Activated CD8-positive, alpha-beta memory T cell treated with anti-CD3 and anti-CD28 coated beads, Interleukin-2, amount 10 ng/mL, durations not matched to agents 7 days and 5 days (primary cell): ENCODE results near the gene TRAM2. TPM values are rescaled to one million over a fixed set of nuclear protein-coding genes. Genes with fewer than 3 reads are reported as not detected.

Experiments used
- ATAC-seq: fragments of 150-1000 bp; cut with Tn5 transposase; one replicate; pipeline ENCODE4 v1.10.0; 2021; ENCODE audit warnings: moderate library complexity
- CTCF ChIA-PET: fragments of 350-600 bp; sonication (Branson Sonifier 250); formaldehyde crosslinking; loops from one replicate; lab custom pipeline; 2021; ENCODE audit warnings: antibody characterized with exemption; lab: Charles Lee
- DNase-seq: peaks from one replicate; pipeline ENCODE4 v3.0.0-alpha.2; 2020
- H3K27ac Mint-ChIP-seq: one replicate; pipeline ENCODE4 v1.8.0; 2021; ENCODE audit warnings: mild to moderate bottlenecking, mixed read lengths
- H3K27me3 Mint-ChIP-seq: one replicate; pipeline ENCODE4 v1.8.0; 2021; ENCODE audit warnings: mixed read lengths
- H3K36me3 Mint-ChIP-seq: one replicate; pipeline ENCODE4 v1.8.0; 2021; ENCODE audit warnings: mild to moderate bottlenecking, mixed read lengths
- H3K4me1 Mint-ChIP-seq: one replicate; pipeline ENCODE4 v1.8.0; 2021; ENCODE audit warnings: mixed read lengths
- H3K4me3 Mint-ChIP-seq: one replicate; pipeline ENCODE4 v1.8.0; 2021; ENCODE audit warnings: mild to moderate bottlenecking, moderate library complexity, mixed read lengths
- H3K9me3 Mint-ChIP-seq: one replicate; pipeline ENCODE4 v1.8.0; 2022; ENCODE audit warnings: low read depth, mixed read lengths
- total RNA-seq, 2 experiments: library from RNA; stranded (reverse); gene quantifications; one replicate each; pipeline ENCODE4 v1.2.3, GENCODE V29; 2021

The TRAM2 gene
- total RNA-seq, 2 experiments from 2014 or later, result 1.7 to 2.8 TPM

- ATAC-seq (no peak), DNase-seq (no peak)
- no peaks in the 10 kb centered on the region for H3K9me3 Mint-ChIP-seq
- CTCF ChIA-PET, result no interaction called here
- H3K27ac Mint-ChIP-seq, result no peak overlapping the region
- peaks cover 39% of the 10 kb centered on the region for H3K4me1 Mint-ChIP-seq
- peaks cover 20% of the 10 kb centered on the region for H3K27me3 Mint-ChIP-seq
- H3K36me3 Mint-ChIP-seq, result peaks cover 2% of the 10 kb centered on the region
- H3K4me3 Mint-ChIP-seq, result no peak overlapping the region
Observed at GRCh38 chr6:52573295-52573694, 3.6 kb downstream of the TRAM2 start.

DNA sequence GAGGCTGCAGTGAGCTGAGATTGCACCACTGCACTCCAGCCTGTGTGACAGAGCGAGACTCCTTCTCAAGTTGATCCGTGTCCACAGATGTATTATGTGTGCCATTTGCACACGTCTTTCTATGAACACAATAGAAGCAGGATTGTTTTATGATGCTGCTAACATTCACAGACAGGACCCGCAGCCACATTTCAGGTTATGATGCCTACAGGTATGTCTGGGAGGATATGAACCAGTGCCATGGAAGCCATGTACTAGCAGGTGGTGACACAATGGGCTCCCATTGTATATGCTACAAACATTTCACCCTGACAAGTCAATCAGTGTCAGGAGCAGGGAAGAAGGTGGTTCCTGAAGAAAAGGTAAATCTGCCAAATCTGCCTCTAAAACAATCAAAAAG is 4.3 kb downstream of the TRAM2 start:
- peaks cover 2% of the 10 kb centered on the region for H3K36me3 Mint-ChIP-seq
- H3K27me3 Mint-ChIP-seq, result peaks cover 18% of the 10 kb centered on the region
- peaks cover 36% of the 10 kb centered on the region for H3K4me1 Mint-ChIP-seq
- H3K9me3 Mint-ChIP-seq, result no peaks in the 10 kb centered on the region
- DNase-seq, result no peak
- H3K27ac Mint-ChIP-seq, result no peak overlapping the region
- CTCF ChIA-PET, result interaction anchor here (1.1 kb wide), 1 partner anchor 91 kb away, joined by 3 read pairs; no protein-coding TSS in a partner anchor
- no peak overlapping the region for H3K4me3 Mint-ChIP-seq
- no peak for ATAC-seq

GRCh38 chr6:52571099-52571755 is 5.6 kb downstream of the TRAM2 start:
- Mint-ChIP-seq H3K4me3 (no peak overlapping the region), H3K27me3 (peaks cover 12% of the 10 kb centered on the region), H3K36me3 (peaks cover 2% of the 10 kb centered on the region), H3K4me1 (peaks cover 35% of the 10 kb centered on the region), H3K9me3 (no peaks in the 10 kb centered on the region), H3K27ac (no peak overlapping the region)
- DNase-seq (no peak), ATAC-seq (no peak)
- CTCF ChIA-PET, result interaction anchor here (0.7 to 1.1 kb wide), 2 partner anchors 19 to 92 kb away, joined by 3 read pairs; no protein-coding TSS in a partner anchor

- ATAC-seq (no peak), DNase-seq (no peak)
- Mint-ChIP-seq H3K4me3 (no peak overlapping the region), H3K27ac (no peak overlapping the region), H3K4me1 (peaks cover 33% of the 10 kb centered on the region), H3K36me3 (peaks cover 2% of the 10 kb centered on the region), H3K9me3 (no peaks in the 10 kb centered on the region), H3K27me3 (peaks cover 3% of the 10 kb centered on the region)
- CTCF ChIA-PET, result interaction anchor here (0.7 kb wide), 1 partner anchor 153 kb away, joined by 3 read pairs; no protein-coding TSS in a partner anchor
Observed at GRCh38 chr6:52570291-52570700, 6.6 kb downstream of the TRAM2 start.

DNA sequence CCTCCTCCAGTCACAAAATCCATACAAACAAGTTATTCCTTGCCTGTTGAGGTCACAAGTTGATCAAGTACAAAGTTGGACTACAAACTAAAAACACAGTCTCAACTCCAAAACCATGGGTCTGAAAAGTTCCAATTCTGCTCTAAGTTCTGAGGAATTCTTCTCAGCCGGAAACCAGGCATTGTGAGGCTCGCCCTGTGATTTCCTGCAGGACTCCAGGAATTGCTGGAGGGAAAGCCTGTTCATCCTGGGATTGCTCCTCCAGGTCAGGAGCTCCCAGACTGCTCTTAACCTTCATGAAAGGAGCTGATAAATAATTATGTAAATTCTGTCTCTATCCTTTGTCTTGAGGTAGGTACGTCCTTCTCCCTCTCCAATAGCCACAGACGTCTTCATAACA is 8.5 kb downstream of the TRAM2 start:
- Mint-ChIP-seq H3K9me3 (no peaks in the 10 kb centered on the region), H3K4me3 (no peak overlapping the region), H3K27ac (no peak overlapping the region), H3K4me1 (peaks cover 18% of the 10 kb centered on the region), H3K27me3 (no peaks in the 10 kb centered on the region), H3K36me3 (no peaks in the 10 kb centered on the region)
- ATAC-seq, result no peak
- DNase-seq, result no peak
- CTCF ChIA-PET, result no interaction called here

DNA sequence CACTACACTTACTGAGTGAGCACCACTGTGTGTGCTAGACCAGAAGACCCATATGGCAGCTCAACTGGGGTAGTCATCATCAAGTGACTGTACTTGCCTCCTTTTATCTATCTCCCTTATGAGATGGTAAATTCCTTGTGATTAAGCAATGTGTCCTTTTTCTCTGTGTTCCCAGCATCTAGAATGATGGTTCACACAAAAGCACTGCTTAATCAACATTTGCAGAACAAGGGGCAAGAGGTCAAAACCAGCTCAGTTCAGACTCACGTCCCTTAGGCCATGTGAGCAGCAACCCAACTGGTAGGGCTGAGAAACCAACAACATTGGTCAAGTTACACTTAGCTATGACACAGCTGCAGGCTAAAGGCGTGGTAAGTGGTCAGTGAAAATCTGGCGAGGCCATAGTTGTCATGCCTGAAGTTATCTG is 10.0 kb downstream of the TRAM2 start:
- CTCF ChIA-PET, result interaction anchor here (0.7 to 1.5 kb wide), 3 partner anchors 85 to 152 kb away, joined by 3 read pairs; no protein-coding TSS in a partner anchor
- Mint-ChIP-seq H3K27ac (no peak overlapping the region), H3K9me3 (no peaks in the 10 kb centered on the region)

DNA sequence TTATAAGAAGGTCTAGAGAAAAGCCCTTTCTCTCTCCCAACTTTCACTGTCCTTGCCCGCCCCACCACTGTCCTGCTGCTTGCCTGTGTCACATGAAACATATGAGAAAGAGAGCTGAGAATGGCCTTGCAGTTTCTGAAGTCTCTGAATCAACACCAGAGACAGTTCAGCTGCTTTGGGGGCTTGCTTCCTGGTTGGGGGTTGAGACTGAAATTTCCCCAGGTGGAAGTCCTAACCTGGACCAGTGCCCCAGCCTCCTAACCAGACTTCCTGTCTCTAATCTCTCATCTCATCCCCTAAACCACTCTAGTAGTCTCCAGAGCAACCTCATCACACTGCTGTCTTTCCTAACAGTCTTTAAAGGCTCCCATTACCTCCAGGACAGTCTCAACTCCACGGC is 10.7 kb downstream of the TRAM2 start:
- CTCF ChIA-PET, result interaction anchor here (1.5 kb wide), 1 partner anchor 151 kb away, joined by 3 read pairs; no protein-coding TSS in a partner anchor
- peak; percentile 23 for ATAC-seq
- peaks cover 13% of the 10 kb centered on the region for H3K4me1 Mint-ChIP-seq
- DNase-seq, result no peak
- no peak overlapping the region for H3K4me3 Mint-ChIP-seq
- no peak overlapping the region for H3K27ac Mint-ChIP-seq
- H3K27me3 Mint-ChIP-seq, result no peaks in the 10 kb centered on the region
- H3K36me3 Mint-ChIP-seq, result no peaks in the 10 kb centered on the region
- H3K9me3 Mint-ChIP-seq, result no peaks in the 10 kb centered on the region

More for the DNA sequence above, 10.0 kb downstream of the TRAM2 start:
- no peaks in the 10 kb centered on the region for H3K36me3 Mint-ChIP-seq
- peaks cover 13% of the 10 kb centered on the region for H3K4me1 Mint-ChIP-seq
- ATAC-seq, result no peak
- no peaks in the 10 kb centered on the region for H3K27me3 Mint-ChIP-seq
- no peak overlapping the region for H3K4me3 Mint-ChIP-seq
- no peak for DNase-seq

- ATAC-seq (no peak), DNase-seq (no peak)
- H3K27ac Mint-ChIP-seq, result no peak overlapping the region
- no peaks in the 10 kb centered on the region for H3K27me3 Mint-ChIP-seq
- no peaks in the 10 kb centered on the region for H3K9me3 Mint-ChIP-seq
- CTCF ChIA-PET, result no interaction called here
- H3K4me3 Mint-ChIP-seq, result no peak overlapping the region
- no peaks in the 10 kb centered on the region for H3K36me3 Mint-ChIP-seq
- H3K4me1 Mint-ChIP-seq, result peaks cover 13% of the 10 kb centered on the region
Observed at GRCh38 chr6:52564856-52565255, 12.0 kb downstream of the TRAM2 start.

- H3K27ac Mint-ChIP-seq, result no peak overlapping the region
- CTCF ChIA-PET, result interaction anchor here (0.6 to 1.1 kb wide), 2 partner anchors 13 to 521 kb away, joined by 3 to 4 read pairs; partner anchors contain the start of gene TRAM2
- no peaks in the 10 kb centered on the region for H3K36me3 Mint-ChIP-seq
- no peak for DNase-seq
- H3K9me3 Mint-ChIP-seq, result no peaks in the 10 kb centered on the region
- peaks cover 13% of the 10 kb centered on the region for H3K4me1 Mint-ChIP-seq
- H3K27me3 Mint-ChIP-seq, result no peaks in the 10 kb centered on the region
- ATAC-seq, result no peak
- H3K4me3 Mint-ChIP-seq, result no peak overlapping the region
Observed at GRCh38 chr6:52562911-52563310, 13.9 kb downstream of the TRAM2 start.

- Mint-ChIP-seq H3K4me3 (no peak overlapping the region), H3K27me3 (no peaks in the 10 kb centered on the region), H3K27ac (no peak overlapping the region), H3K36me3 (no peaks in the 10 kb centered on the region), H3K4me1 (peaks cover under 1% of the 10 kb centered on the region), H3K9me3 (no peaks in the 10 kb centered on the region)
- DNase-seq (no peak), ATAC-seq (no peak)
- CTCF ChIA-PET, result interaction anchor here (1.0 kb wide), 1 partner anchor 16 kb away, joined by 3 read pairs; the partner anchor contains the start of gene TRAM2
Observed at GRCh38 chr6:52560462-52560861, 16.4 kb downstream of the TRAM2 start.

GRCh38 chr6:52558266-52559000 is 18.4 kb downstream of the TRAM2 start:
- Mint-ChIP-seq H3K4me3 (no peak overlapping the region), H3K36me3 (no peaks in the 10 kb centered on the region), H3K4me1 (no peaks in the 10 kb centered on the region), H3K27ac (no peak overlapping the region), H3K27me3 (no peaks in the 10 kb centered on the region), H3K9me3 (no peaks in the 10 kb centered on the region)
- CTCF ChIA-PET, result no interaction called here
- ATAC-seq (no peak), DNase-seq (no peak)

DNA sequence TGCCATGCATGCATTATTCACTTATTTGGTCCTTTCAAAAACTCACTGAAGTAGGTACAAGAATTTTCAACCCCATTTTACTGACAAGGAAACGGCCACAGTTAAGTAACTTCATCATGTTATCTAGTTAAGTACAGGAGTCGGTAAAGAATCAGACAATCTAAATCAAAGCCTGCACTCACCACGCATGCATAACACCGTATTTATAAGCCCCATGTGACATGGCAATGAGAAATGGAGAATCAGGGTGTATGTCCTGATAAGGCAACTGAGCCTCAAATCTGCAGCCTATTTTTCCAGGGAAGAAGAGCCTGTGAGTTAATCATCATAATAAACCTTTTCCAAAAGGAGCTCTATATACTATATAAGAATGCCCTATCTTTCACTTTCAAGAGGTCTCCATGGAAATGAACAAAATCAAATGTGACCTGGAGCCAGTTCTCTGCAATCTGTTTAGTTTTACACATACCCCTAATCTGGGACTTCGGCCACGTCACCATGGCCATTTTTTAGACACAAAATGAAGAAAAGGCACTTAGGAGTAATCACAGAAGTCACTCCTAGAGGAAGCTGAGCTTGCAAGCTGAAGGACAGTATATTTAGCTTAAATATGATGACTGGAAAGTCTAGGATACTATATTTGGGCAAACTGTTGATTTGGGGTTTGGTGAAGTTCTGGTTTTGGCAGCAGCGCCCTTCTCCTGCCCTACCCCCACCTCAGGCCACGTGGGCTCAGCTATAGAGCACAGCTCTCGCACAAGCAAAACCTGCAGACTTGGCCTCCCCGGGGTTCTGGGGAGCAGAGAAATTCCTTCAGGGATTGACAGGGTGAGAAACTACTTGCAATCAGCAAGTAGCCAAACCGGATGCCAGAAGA is 19.2 kb downstream of the TRAM2 start:
- ATAC-seq, result no peak
- CTCF ChIA-PET, result no interaction called here

More for the DNA sequence above, 19.2 kb downstream of the TRAM2 start:
- H3K27ac Mint-ChIP-seq, result no peak overlapping the region
- no peaks in the 10 kb centered on the region for H3K27me3 Mint-ChIP-seq
- H3K4me3 Mint-ChIP-seq, result no peak overlapping the region
- H3K4me1 Mint-ChIP-seq, result no peaks in the 10 kb centered on the region
- no peak for DNase-seq
- no peaks in the 10 kb centered on the region for H3K9me3 Mint-ChIP-seq
- no peaks in the 10 kb centered on the region for H3K36me3 Mint-ChIP-seq
